ENCODE data around the gene GRXCR2.

GRXCR2 gene

GRCh38 chr5:145863003-145863402 lies 9.8 kb downstream of the GRXCR2 start:
- no peaks in the 10 kb centered on the region for H3K79me2 ChIP-seq (ENCODE audit: control insufficient read depth, low read length)
- no peak for TF ChIP-seq CTCF (IDR thresholded peaks at IDR 0.05; ENCODE audit: low read depth, low read length, poor library complexity, severe bottlenecking)
- TF ChIP-seq EZH2phosphoT487 (IDR thresholded peaks at IDR 0.05; ENCODE audit: borderline replicate concordance, low read length): no peak
- no peaks in the 10 kb centered on the region for H3K4me1 ChIP-seq (ENCODE audit: control insufficient read depth, low read length)
- H3K27ac ChIP-seq (ENCODE audit: low read depth, low read length): no peak overlapping the region
- H3K4me3 ChIP-seq (ENCODE audit: low read length): no peak overlapping the region
- H3K9me3 ChIP-seq (ENCODE audit: control insufficient read depth, insufficient read depth, low read length): no peaks in the 10 kb centered on the region
- H3K27me3 ChIP-seq (ENCODE audit: control insufficient read depth, low read length): no peaks in the 10 kb centered on the region
- H4K20me1 ChIP-seq (ENCODE audit: control insufficient read depth, insufficient read depth, low read depth, low read length): no peaks in the 10 kb centered on the region
- H3K9me2 ChIP-seq (replicated peaks; ENCODE audit: control insufficient read depth, low read length): no peaks in the 10 kb centered on the region
- no peaks in the 10 kb centered on the region for H3K36me3 ChIP-seq (ENCODE audit: control insufficient read depth, low read length)
- H3F3A ChIP-seq (ENCODE audit: control insufficient read depth, insufficient read depth): no peaks in the 10 kb centered on the region
- H3K4me2 ChIP-seq (ENCODE audit: low read length): no peak overlapping the region

GRCh38 chr5:145859897-145860296 lies 12.9 kb downstream of the GRXCR2 start:
- no peak overlapping the region for H3K27ac ChIP-seq (ENCODE audit: low read depth, low read length)
- H3K36me3 ChIP-seq (ENCODE audit: control insufficient read depth, low read length): no peaks in the 10 kb centered on the region
- H3K9me3 ChIP-seq (ENCODE audit: control insufficient read depth, insufficient read depth, low read length): no peaks in the 10 kb centered on the region
- H3K4me3 ChIP-seq (ENCODE audit: low read length): no peak overlapping the region
- H3K4me2 ChIP-seq (ENCODE audit: low read length): no peak overlapping the region
- TF ChIP-seq CTCF (IDR thresholded peaks at IDR 0.05; ENCODE audit: low read depth, low read length, poor library complexity, severe bottlenecking) (no peak), EZH2phosphoT487 (IDR thresholded peaks at IDR 0.05; ENCODE audit: borderline replicate concordance, low read length) (no peak)
- no peaks in the 10 kb centered on the region for H3K79me2 ChIP-seq (ENCODE audit: control insufficient read depth, low read length)
- H3K27me3 ChIP-seq (ENCODE audit: control insufficient read depth, low read length): no peaks in the 10 kb centered on the region
- H3K9me2 ChIP-seq (replicated peaks; ENCODE audit: control insufficient read depth, low read length): no peaks in the 10 kb centered on the region
- H3F3A ChIP-seq (ENCODE audit: control insufficient read depth, insufficient read depth): no peaks in the 10 kb centered on the region
- no peaks in the 10 kb centered on the region for H4K20me1 ChIP-seq (ENCODE audit: control insufficient read depth, insufficient read depth, low read depth, low read length)
- no peaks in the 10 kb centered on the region for H3K4me1 ChIP-seq (ENCODE audit: control insufficient read depth, low read length)

- no peaks in the 10 kb centered on the region for H3K4me1 ChIP-seq (ENCODE audit: control insufficient read depth, low read length)
- H3K36me3 ChIP-seq (ENCODE audit: control insufficient read depth, low read length): no peaks in the 10 kb centered on the region
- H3K79me2 ChIP-seq (ENCODE audit: control insufficient read depth, low read length): no peaks in the 10 kb centered on the region
- H3K9me2 ChIP-seq (replicated peaks; ENCODE audit: control insufficient read depth, low read length): no peaks in the 10 kb centered on the region
- H3K4me3 ChIP-seq (ENCODE audit: low read length): no peak overlapping the region
- H4K20me1 ChIP-seq (ENCODE audit: control insufficient read depth, insufficient read depth, low read depth, low read length): no peaks in the 10 kb centered on the region
- no peak overlapping the region for H3K4me2 ChIP-seq (ENCODE audit: low read length)
- TF ChIP-seq EZH2phosphoT487 (IDR thresholded peaks at IDR 0.05; ENCODE audit: borderline replicate concordance, low read length) (no peak), CTCF (IDR thresholded peaks at IDR 0.05; ENCODE audit: low read depth, low read length, poor library complexity, severe bottlenecking) (no peak)
- no peaks in the 10 kb centered on the region for H3F3A ChIP-seq (ENCODE audit: control insufficient read depth, insufficient read depth)
- H3K27ac ChIP-seq (ENCODE audit: low read depth, low read length): no peak overlapping the region
- no peaks in the 10 kb centered on the region for H3K9me3 ChIP-seq (ENCODE audit: control insufficient read depth, insufficient read depth, low read length)
- 0 out of 2 replicates have a peak, but pooled peaks cover 3% of the 10 kb centered on the region for H3K27me3 ChIP-seq (ENCODE audit: control insufficient read depth, low read length)
Measured at GRCh38 chr5:145859453-145859852, 13.4 kb downstream of the GRXCR2 start.

GRCh38 chr5:145858959-145859358 lies 13.9 kb downstream of the GRXCR2 start:
- H3K36me3 ChIP-seq (ENCODE audit: control insufficient read depth, low read length): no peaks in the 10 kb centered on the region
- H3K4me3 ChIP-seq (ENCODE audit: low read length): no peak overlapping the region
- no peaks in the 10 kb centered on the region for H3K9me2 ChIP-seq (replicated peaks; ENCODE audit: control insufficient read depth, low read length)
- H3K79me2 ChIP-seq (ENCODE audit: control insufficient read depth, low read length): no peaks in the 10 kb centered on the region
- no peaks in the 10 kb centered on the region for H3K9me3 ChIP-seq (ENCODE audit: control insufficient read depth, insufficient read depth, low read length)
- no peak overlapping the region for H3K4me2 ChIP-seq (ENCODE audit: low read length)
- 0 out of 2 replicates have a peak, but pooled peaks cover 4% of the 10 kb centered on the region for H3K27me3 ChIP-seq (ENCODE audit: control insufficient read depth, low read length)
- no peaks in the 10 kb centered on the region for H3F3A ChIP-seq (ENCODE audit: control insufficient read depth, insufficient read depth)
- no peaks in the 10 kb centered on the region for H3K4me1 ChIP-seq (ENCODE audit: control insufficient read depth, low read length)
- no peaks in the 10 kb centered on the region for H4K20me1 ChIP-seq (ENCODE audit: control insufficient read depth, insufficient read depth, low read depth, low read length)
- H3K27ac ChIP-seq (ENCODE audit: low read depth, low read length): no peak overlapping the region
- no peak for TF ChIP-seq EZH2phosphoT487 (IDR thresholded peaks at IDR 0.05; ENCODE audit: borderline replicate concordance, low read length)
- no peak for TF ChIP-seq CTCF (IDR thresholded peaks at IDR 0.05; ENCODE audit: low read depth, low read length, poor library complexity, severe bottlenecking)
